HEK293 (cell line): ENCODE data around the gene GRIN2A.

Experiments
- CTCF ChIA-PET: fragments of 350-600 bp; formaldehyde crosslinking; extraction: SDS; loops from one replicate; lab custom pipeline; 2021; ENCODE audit warnings: antibody characterized with exemption; lab: Yijun Ruan, JAX
- POLR2A ChIA-PET: fragments of 300-600 bp; formaldehyde crosslinking; extraction: SDS; loops from one replicate; lab custom pipeline; 2020; ENCODE audit warnings: antibody characterized with exemption, inconsistent platforms; lab: Yijun Ruan, JAX
- H3K27ac ChIP-seq: fragments of 200-500 bp; sonication (Bioruptor generic); 2 replicates; pipeline ENCODE4 v1.5.1; 2014; ENCODE audit warnings: low read depth, low read length, control low read depth, inconsistent platforms; ENCODE audit errors: extremely low read depth
- H3K36me3 ChIP-seq, 2 experiments: fragments of 200-500 bp in 1 of 2; sonication (Bioruptor generic) in 1 of 2; 1 replicate in 1 of 2; 2 replicates in 1 of 2; pipeline ENCODE4 v1.5.1; 2014 to 2017; ENCODE audit warnings: inconsistent platforms in 2 of 2, low read length in 2 of 2; ENCODE audit not compliant: control insufficient read depth in 2 of 2, insufficient read depth in 1 of 2
- H3K4me1 ChIP-seq: fragments of 200-500 bp; sonication (Bioruptor generic); 2 replicates; pipeline ENCODE4 v1.5.1; 2014; ENCODE audit warnings: mild to moderate bottlenecking, low read length, inconsistent platforms; ENCODE audit not compliant: control insufficient read depth, insufficient read depth
- H3K4me3 ChIP-seq: 2 replicates; pipeline ENCODE4 v1.5.1; 2011; ENCODE audit warnings: low read depth, mild to moderate bottlenecking, control low read depth, low read length, moderate library complexity
- H3K9me3 ChIP-seq: fragments of 200-500 bp; sonication (Bioruptor generic); 2 replicates; pipeline ENCODE4 v1.5.1; 2014; ENCODE audit warnings: low read depth, low read length, inconsistent platforms; ENCODE audit not compliant: control insufficient read depth, insufficient read depth
- BCL11A ChIP-seq: fragments of 450-650 bp; formaldehyde crosslinking; IDR thresholded peaks from 2 replicates; pipeline ENCODE4 v1.5.1; 2016; ENCODE audit warnings: low read depth, missing biosample characterization, missing genetic modification characterization
- IKZF3 ChIP-seq: fragments of 450-650 bp; IDR thresholded peaks from 2 replicates; pipeline ENCODE4 v1.5.0; 2018; ENCODE audit warnings: missing biosample characterization, mild to moderate bottlenecking, missing genetic modification characterization, moderate library complexity
- OVOL3 ChIP-seq: fragments of 450-650 bp; formaldehyde crosslinking; IDR thresholded peaks from 2 replicates; pipeline ENCODE4 v1.5.1; 2016; ENCODE audit warnings: missing biosample characterization, missing genetic modification characterization
- ZFP69B ChIP-seq: fragments of 450-650 bp; formaldehyde crosslinking; IDR thresholded peaks from 2 replicates; pipeline ENCODE4 v1.5.1; 2016; ENCODE audit warnings: missing biosample characterization, missing genetic modification characterization
- ZNF114 ChIP-seq: fragments of 450-650 bp; formaldehyde crosslinking; IDR thresholded peaks from 2 replicates; pipeline ENCODE4 v1.5.0; 2017; ENCODE audit warnings: missing biosample characterization, missing genetic modification characterization
- ZNF2 ChIP-seq: fragments of 450-650 bp; formaldehyde crosslinking; IDR thresholded peaks from 2 replicates; pipeline ENCODE4 v1.5.1; 2016; ENCODE audit warnings: missing biosample characterization, missing genetic modification characterization
- ZNF23 ChIP-seq: fragments of 450-650 bp; formaldehyde crosslinking; IDR thresholded peaks from 2 replicates; pipeline ENCODE4 v1.5.1; 2016; ENCODE audit warnings: missing biosample characterization, missing genetic modification characterization, borderline replicate concordance
- ZNF324 ChIP-seq: fragments of 450-650 bp; formaldehyde crosslinking; IDR thresholded peaks from 2 replicates; pipeline ENCODE4 v1.5.1; 2016; ENCODE audit warnings: missing biosample characterization, missing genetic modification characterization
- ZNF366 ChIP-seq: fragments of 450-650 bp; formaldehyde crosslinking; conservative IDR thresholded peaks from 2 replicates; pipeline ENCODE4 v1.5.1; 2016; ENCODE audit warnings: missing biosample characterization, missing genetic modification characterization
- ZNF473 ChIP-seq: fragments of 450-650 bp; formaldehyde crosslinking; IDR thresholded peaks from 2 replicates; pipeline ENCODE4 v1.5.1; 2017; ENCODE audit warnings: missing biosample characterization, missing genetic modification characterization
- ZNF626 ChIP-seq: fragments of 450-650 bp; sonication (Bioruptor Pico); formaldehyde crosslinking; IDR thresholded peaks from 2 replicates; pipeline ENCODE4 v1.5.1; 2018; ENCODE audit warnings: missing biosample characterization, missing genetic modification characterization, inconsistent platforms
- ZNF677 ChIP-seq: fragments of 450-650 bp; IDR thresholded peaks from 2 replicates; pipeline ENCODE4 v1.5.0; 2018; ENCODE audit warnings: missing biosample characterization, mild to moderate bottlenecking, missing genetic modification characterization, moderate library complexity
- ZNF701 ChIP-seq: fragments of 450-650 bp; formaldehyde crosslinking; IDR thresholded peaks from 2 replicates; pipeline ENCODE4 v1.5.1; 2016; ENCODE audit warnings: missing biosample characterization, missing genetic modification characterization
- ZNF768 ChIP-seq: fragments of 450-650 bp; formaldehyde crosslinking; IDR thresholded peaks from 2 replicates; pipeline ENCODE4 v1.5.1; 2018; ENCODE audit warnings: missing biosample characterization, mild to moderate bottlenecking, missing genetic modification characterization
- ZNF791 ChIP-seq: fragments of 450-650 bp; formaldehyde crosslinking; IDR thresholded peaks from 2 replicates; pipeline ENCODE4 v1.5.1; 2016; ENCODE audit warnings: missing biosample characterization, missing genetic modification characterization
- TF ChIP-seq, protein P1 (sequence below): fragments of 450-650 bp; formaldehyde crosslinking; IDR thresholded peaks from 2 replicates; pipeline ENCODE4 v1.5.1; 2016; ENCODE audit warnings: missing biosample characterization, missing genetic modification characterization
- TF ChIP-seq, protein P2 (sequence below): fragments of 450-650 bp; formaldehyde crosslinking; IDR thresholded peaks from 2 replicates; pipeline ENCODE4 v1.5.1; 2016; ENCODE audit warnings: missing biosample characterization, missing genetic modification characterization

Gene GRIN2A

DNA sequence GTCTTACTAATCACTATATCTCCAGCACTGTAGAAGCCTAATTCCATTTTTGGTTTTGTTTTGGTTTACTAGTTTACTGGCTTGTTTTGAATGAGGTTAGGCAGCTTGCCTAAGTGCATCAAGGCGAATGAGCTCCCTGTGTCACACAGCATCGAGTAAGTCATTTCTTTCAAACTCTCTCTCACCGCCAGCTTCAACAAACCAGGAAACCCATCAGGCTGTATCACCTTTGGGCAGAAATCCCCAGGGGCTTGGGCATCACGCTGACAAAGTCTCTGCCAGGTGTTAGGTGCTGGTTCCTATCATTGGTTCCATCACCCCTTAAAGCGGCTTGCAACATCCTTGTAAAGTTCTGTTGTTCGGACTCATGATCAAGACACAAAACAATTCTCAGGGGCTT, 226.6 kb downstream of the GRIN2A start:
- TF ChIP-seq ZNF626 (tag by site-specific recombination) (no peak), OVOL3 (no peak), ZNF677 (no peak), ZNF701 (tag by site-specific recombination) (no peak), ZNF324 (tag by site-specific recombination) (no peak), ZNF768 (tag by site-specific recombination) (no peak)
- CTCF ChIA-PET = no interaction called here
- H3K4me3 ChIP-seq = no peak overlapping the region
- POLR2A ChIA-PET = no interaction called here
- no peak overlapping the region for H3K27ac ChIP-seq
- H3K4me1 ChIP-seq = no peaks in the 10 kb centered on the region
- no peaks in the 10 kb centered on the region for H3K36me3 ChIP-seq
- no peaks in the 10 kb centered on the region for H3K9me3 ChIP-seq

DNA sequence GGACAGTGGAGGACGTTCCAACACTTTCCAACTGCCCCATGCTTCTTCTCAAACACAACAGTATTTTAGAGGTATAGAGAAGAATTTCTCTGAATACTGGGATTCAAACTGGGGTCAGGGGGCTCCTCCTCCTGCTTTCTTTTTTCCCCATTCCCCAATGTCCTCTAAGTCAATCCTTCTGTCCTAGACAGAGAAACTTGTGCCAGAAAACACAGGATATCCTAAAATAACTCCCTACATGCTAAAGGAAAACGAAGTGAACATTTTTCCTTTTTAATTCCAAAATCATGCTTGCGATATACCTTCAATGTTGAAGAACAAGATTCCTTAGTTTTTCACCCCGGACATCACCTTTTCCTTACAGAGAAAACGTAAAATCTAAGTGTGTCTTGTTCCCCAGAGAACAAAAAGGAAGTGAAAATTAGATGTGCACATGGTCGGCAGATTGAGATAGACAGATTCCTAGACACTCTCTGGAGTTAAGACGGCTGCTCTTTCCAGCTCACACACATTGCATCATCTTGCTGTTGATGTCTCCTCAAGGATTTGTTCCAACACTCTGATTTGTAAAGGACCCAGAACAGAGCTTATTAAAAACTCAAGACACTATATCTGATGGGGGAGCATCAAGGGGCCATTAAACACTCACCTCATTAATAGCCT, 228.2 kb downstream of the GRIN2A start:
- no peaks in the 10 kb centered on the region for H3K9me3 ChIP-seq
- H3K4me1 ChIP-seq = no peaks in the 10 kb centered on the region
- TF ChIP-seq, protein P1, sequence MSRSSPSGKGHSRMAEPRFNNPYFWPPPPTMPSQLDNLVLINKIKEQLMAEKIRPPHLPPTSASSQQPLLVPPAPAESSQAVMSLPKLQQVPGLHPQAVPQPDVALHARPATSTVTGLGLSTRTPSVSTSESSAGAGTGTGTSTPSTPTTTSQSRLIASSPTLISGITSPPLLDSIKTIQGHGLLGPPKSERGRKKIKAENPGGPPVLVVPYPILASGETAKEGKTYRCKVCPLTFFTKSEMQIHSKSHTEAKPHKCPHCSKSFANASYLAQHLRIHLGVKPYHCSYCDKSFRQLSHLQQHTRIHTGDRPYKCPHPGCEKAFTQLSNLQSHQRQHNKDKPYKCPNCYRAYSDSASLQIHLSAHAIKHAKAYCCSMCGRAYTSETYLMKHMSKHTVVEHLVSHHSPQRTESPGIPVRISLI (tag by site-specific recombination) = no peak
- TF ChIP-seq ZNF23 (no peak), ZNF114 (tag by site-specific recombination) (no peak), IKZF3 (tag by site-specific recombination) (no peak), ZNF473 (tag by site-specific recombination) (no peak), ZFP69B (tag by site-specific recombination) (no peak)
- TF ChIP-seq, protein P2, sequence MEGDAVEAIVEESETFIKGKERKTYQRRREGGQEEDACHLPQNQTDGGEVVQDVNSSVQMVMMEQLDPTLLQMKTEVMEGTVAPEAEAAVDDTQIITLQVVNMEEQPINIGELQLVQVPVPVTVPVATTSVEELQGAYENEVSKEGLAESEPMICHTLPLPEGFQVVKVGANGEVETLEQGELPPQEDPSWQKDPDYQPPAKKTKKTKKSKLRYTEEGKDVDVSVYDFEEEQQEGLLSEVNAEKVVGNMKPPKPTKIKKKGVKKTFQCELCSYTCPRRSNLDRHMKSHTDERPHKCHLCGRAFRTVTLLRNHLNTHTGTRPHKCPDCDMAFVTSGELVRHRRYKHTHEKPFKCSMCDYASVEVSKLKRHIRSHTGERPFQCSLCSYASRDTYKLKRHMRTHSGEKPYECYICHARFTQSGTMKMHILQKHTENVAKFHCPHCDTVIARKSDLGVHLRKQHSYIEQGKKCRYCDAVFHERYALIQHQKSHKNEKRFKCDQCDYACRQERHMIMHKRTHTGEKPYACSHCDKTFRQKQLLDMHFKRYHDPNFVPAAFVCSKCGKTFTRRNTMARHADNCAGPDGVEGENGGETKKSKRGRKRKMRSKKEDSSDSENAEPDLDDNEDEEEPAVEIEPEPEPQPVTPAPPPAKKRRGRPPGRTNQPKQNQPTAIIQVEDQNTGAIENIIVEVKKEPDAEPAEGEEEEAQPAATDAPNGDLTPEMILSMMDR (tag by site-specific recombination) = no peak
- no peak overlapping the region for H3K4me3 ChIP-seq
- CTCF ChIA-PET = no interaction called here
- POLR2A ChIA-PET = no interaction called here
- no peaks in the 10 kb centered on the region for H3K36me3 ChIP-seq
- H3K27ac ChIP-seq = no peak overlapping the region

DNA sequence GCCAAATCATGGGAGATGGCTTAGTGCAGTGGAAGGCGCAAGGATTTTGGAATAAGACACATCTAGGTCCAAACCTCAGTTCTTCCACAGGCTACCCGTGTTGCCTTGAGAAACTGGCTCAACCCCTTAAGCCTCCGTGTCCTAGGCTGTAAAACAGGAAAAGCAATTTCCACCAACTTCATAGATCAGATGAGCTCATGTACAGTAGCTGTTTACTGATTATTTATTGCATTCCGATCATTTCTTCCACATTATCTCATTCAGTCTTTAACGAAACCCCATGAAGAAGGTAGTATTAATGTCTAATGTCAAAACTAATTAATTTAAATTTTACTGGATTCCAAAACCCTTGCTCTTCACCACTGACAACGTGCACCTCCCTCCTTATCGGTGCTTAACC, 231.6 kb downstream of the GRIN2A start:
- CTCF ChIA-PET = no interaction called here
- H3K4me3 ChIP-seq = no peak overlapping the region
- POLR2A ChIA-PET = no interaction called here
- H3K36me3 ChIP-seq = no peaks in the 10 kb centered on the region
- no peaks in the 10 kb centered on the region for H3K4me1 ChIP-seq
- TF ChIP-seq ZNF2 (tag by site-specific recombination) (no peak), ZNF791 (tag by site-specific recombination) (no peak)
- no peaks in the 10 kb centered on the region for H3K9me3 ChIP-seq
- H3K27ac ChIP-seq = no peak overlapping the region

DNA sequence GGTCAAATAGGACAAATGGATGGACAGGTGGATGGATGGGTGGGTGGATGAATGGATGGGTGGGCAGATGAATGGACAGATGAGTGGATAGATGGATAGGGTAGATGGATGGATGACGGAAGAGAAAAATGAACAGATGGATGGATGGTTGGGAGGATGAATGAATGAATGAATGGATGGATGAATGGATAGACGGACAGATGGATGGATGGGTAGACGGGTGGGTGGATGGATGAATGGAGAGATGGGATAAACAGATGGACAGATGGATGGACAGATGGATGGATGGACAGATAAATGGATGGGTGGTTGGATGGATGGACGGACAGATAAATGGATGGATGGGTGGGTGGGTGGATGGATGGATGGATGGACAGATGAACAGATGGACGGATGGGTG, 232.8 kb downstream of the GRIN2A start:
- POLR2A ChIA-PET = no interaction called here
- TF ChIP-seq ZNF366 (peak; percentile 77), BCL11A (tag by site-specific recombination) (no peak)
- no peak overlapping the region for H3K27ac ChIP-seq

More for the DNA sequence above, 232.8 kb downstream of the GRIN2A start:
- CTCF ChIA-PET = no interaction called here
- H3K9me3 ChIP-seq = no peaks in the 10 kb centered on the region
- H3K4me1 ChIP-seq = no peaks in the 10 kb centered on the region
- H3K36me3 ChIP-seq = no peaks in the 10 kb centered on the region
- no peak overlapping the region for H3K4me3 ChIP-seq
